PC-3 (cell line): ENCODE results near the gene ICAM2. TPM values are rescaled to one million over a fixed set of nuclear protein-coding genes. Genes with fewer than 3 reads are reported as not detected.
"Not testable (repeated sequence)": the region's sequence is repeated elsewhere in the genome, so short reads cannot be mapped to it uniquely, and the experiment has no call there.

Experiments
- ATAC-seq: fragments of 200-7000 bp; cut with Tn5 transposase; 2 replicates; pipeline ENCODE4 v1.9.1; 2020; ENCODE audit warnings: mild to moderate bottlenecking, moderate library complexity
- BruUV-seq: library from RNA; stranded (reverse); fragments of 400-500 nt; replicated peaks from 2 replicates; lab custom pipeline; 2021; lab: Mats Ljungman, UMichigan
- CTCF ChIA-PET: fragments of 300-600 bp; sonication (Branson Sonifier 250); formaldehyde crosslinking; loops from one replicate; lab custom pipeline; 2022; ENCODE audit warnings: antibody characterized with exemption; lab: Charles Lee
- POLR2A ChIA-PET: fragments of 300-600 bp; sonication (Branson Sonifier 250); formaldehyde crosslinking; loops from one replicate; lab custom pipeline; 2022; ENCODE audit warnings: antibody characterized with exemption; ENCODE audit not compliant: unreplicated experiment; lab: Charles Lee
- DNase-seq: peaks from one replicate; pipeline ENCODE4 v3.0.0-alpha.2; 2015
- H2AFZ ChIP-seq: fragments of 300-600 bp; sonication (generic); 2 replicates; pipeline ENCODE4 v1.6.0; 2016; ENCODE audit warnings: antibody characterized with exemption, low read length
- H3F3A ChIP-seq: fragments of 300-600 bp; sonication (generic); one replicate; pipeline ENCODE4 v1.6.0; 2017; ENCODE audit warnings: antibody characterized with exemption, low read length, control low read depth, mild to moderate bottlenecking; ENCODE audit not compliant: unreplicated experiment
- H3K27ac ChIP-seq: fragments of 300-600 bp; sonication (generic); 2 replicates; pipeline ENCODE4 v1.5.1; 2016; ENCODE audit warnings: mild to moderate bottlenecking, low read length
- H3K27me3 ChIP-seq: fragments of 300-600 bp; sonication (generic); 2 replicates; pipeline ENCODE4 v1.6.1; 2016; ENCODE audit warnings: low read length, mixed read lengths
- H3K36me3 ChIP-seq: fragments of 300-600 bp; sonication (generic); 2 replicates; pipeline ENCODE4 v1.6.1; 2016; ENCODE audit warnings: low read depth, mixed run types, low read length, mixed read lengths
- H3K4me1 ChIP-seq: fragments of 300-600 bp; sonication (generic); 2 replicates; pipeline ENCODE4 v1.5.1; 2016; ENCODE audit warnings: low read length; ENCODE audit not compliant: insufficient read depth
- H3K4me2 ChIP-seq: fragments of 300-600 bp; sonication (generic); 2 replicates; pipeline ENCODE4 v1.6.0; 2016; ENCODE audit warnings: low read length
- H3K4me3 ChIP-seq: fragments of 300-600 bp; sonication (generic); 2 replicates; pipeline ENCODE4 v1.5.1; 2016; ENCODE audit warnings: mild to moderate bottlenecking, low read length, mixed read lengths
- H3K79me2 ChIP-seq: fragments of 300-600 bp; sonication (generic); 2 replicates; pipeline ENCODE4 v1.6.1; 2017; ENCODE audit warnings: low read length, mixed read lengths
- H3K9ac ChIP-seq: fragments of 300-600 bp; sonication (generic); 2 replicates; pipeline ENCODE4 v1.6.0; 2016; ENCODE audit warnings: mild to moderate bottlenecking, low read length
- H3K9me2 ChIP-seq: fragments of 300-600 bp; sonication (generic); replicated peaks from 2 replicates; pipeline ENCODE4 v1.6.1; 2016; ENCODE audit warnings: mixed run types, low read length, mixed read lengths
- H3K9me3 ChIP-seq: fragments of 300-600 bp; sonication (generic); 2 replicates; pipeline ENCODE4 v1.6.1; 2016; ENCODE audit warnings: low read length, mixed read lengths
- H4K20me1 ChIP-seq: fragments of 300-600 bp; sonication (generic); 2 replicates; pipeline ENCODE4 v1.6.1; 2016; ENCODE audit warnings: low read length, mixed read lengths
- CTCF ChIP-seq: fragments of 300-600 bp; sonication (generic); conservative IDR thresholded peaks from 2 replicates; pipeline ENCODE4 v1.5.1; 2017; ENCODE audit warnings: antibody characterized with exemption, low read depth, mild to moderate bottlenecking, low read length
- EZH2 ChIP-seq: fragments of 300-600 bp; sonication (generic); IDR thresholded peaks from one replicate; pipeline ENCODE4 v1.6.1; 2017; ENCODE audit warnings: antibody characterized with exemption, mild to moderate bottlenecking, low read length; ENCODE audit not compliant: unreplicated experiment
- EZH2phosphoT487 ChIP-seq: fragments of 300-600 bp; sonication (generic); IDR thresholded peaks from 2 replicates; pipeline ENCODE4 v1.6.1; 2018; ENCODE audit warnings: mild to moderate bottlenecking, antibody characterized with exemption, low read length, borderline replicate concordance
- intact Hi-C: fragments of 100-400 bp; cut with micrococcal nuclease; formaldehyde crosslinking; loops from 2 replicates; pipeline ENCODE4 v1.9.0; 2023
- total RNA-seq: library from RNA; depleted of rRNA; stranded (reverse); fragments of >200 nt; gene quantifications from 2 replicates; pipeline ENCODE4 v1.2.3, GENCODE V29; 2014

ICAM2 gene
- total RNA-seq, 1 experiment from 2014 or later: not detected

- H3K27me3 ChIP-seq: no peaks in the 10 kb centered on the region
- peaks cover 50% of the 10 kb centered on the region for H3K4me1 ChIP-seq
- intact Hi-C loops: no loop called here
- H3K36me3 ChIP-seq: no peaks in the 10 kb centered on the region
- no TSS peak for BruUV-seq
- no peak overlapping the region for H2AFZ ChIP-seq
- CTCF ChIA-PET: no interaction called here
- no peak overlapping the region for H3K9ac ChIP-seq
- H3K4me2 ChIP-seq: no peak overlapping the region
- H3K27ac ChIP-seq: no peak overlapping the region
- POLR2A ChIA-PET: no interaction called here
- no peaks in the 10 kb centered on the region for H3K9me2 ChIP-seq
- no peaks in the 10 kb centered on the region for H3K79me2 ChIP-seq
- no peaks in the 10 kb centered on the region for H3F3A ChIP-seq
- no peak overlapping the region for H3K4me3 ChIP-seq
- DNase-seq (no peak), ATAC-seq (no peak)
- H4K20me1 ChIP-seq: no peaks in the 10 kb centered on the region
- H3K9me3 ChIP-seq: peaks cover 5% of the 10 kb centered on the region; the same call in 1 of the 2 replicates
- no peak for TF ChIP-seq CTCF
- no peak for TF ChIP-seq EZH2phosphoT487
- TF ChIP-seq EZH2: no peak
Observed at GRCh38 chr17:64007838-64008282, 12.6 kb downstream of the ICAM2 start.

GRCh38 chr17:64007089-64007837 is 13.2 kb downstream of the ICAM2 start:
- ATAC-seq: not testable (repeated sequence)

GRCh38 chr17:64006361-64007088 is 13.9 kb downstream of the ICAM2 start:
- no peak for ATAC-seq
- DNase-seq: no peak
- Histone ChIP-seq H3K4me2 (no peak overlapping the region), H3K36me3 (no peaks in the 10 kb centered on the region), H3K4me3 (no peak overlapping the region), H3F3A (no peaks in the 10 kb centered on the region), H3K27ac (0 out of 2 replicates have a peak overlapping the region, but pooled peaks have one; percentile 17), H4K20me1 (no peaks in the 10 kb centered on the region), H2AFZ (no peak overlapping the region), H3K27me3 (no peaks in the 10 kb centered on the region), H3K79me2 (no peaks in the 10 kb centered on the region), H3K9me3 (peaks cover 5% of the 10 kb centered on the region; the same call in 1 of the 2 replicates), H3K9me2 (no peaks in the 10 kb centered on the region), H3K4me1 (peaks cover 50% of the 10 kb centered on the region), H3K9ac (no peak overlapping the region)
- ChIA-PET CTCF (interaction anchor here (0.6 to 1.6 kb wide), 3 partner anchors 36 to 127 kb away, joined by 3 to 8 read pairs (median 3); no protein-coding TSS in a partner anchor), POLR2A (interaction anchor here (0.5 to 0.6 kb wide), 2 partner anchors 33 to 913 kb away, joined by 3 to 4 read pairs; partner anchors contain the start of gene LRRC37A3)
- no peak for TF ChIP-seq CTCF
- TF ChIP-seq EZH2phosphoT487: no peak
- TF ChIP-seq EZH2: no peak
- no TSS peak for BruUV-seq
- intact Hi-C loops: no loop called here

More at GRCh38 chr17:64007089-64007837, 13.2 kb downstream of the ICAM2 start:
- H3K4me2 ChIP-seq, H3K79me2 ChIP-seq, BruUV-seq, H3K27me3 ChIP-seq, H3F3A ChIP-seq, H4K20me1 ChIP-seq, DNase-seq, intact Hi-C loops, H3K36me3 ChIP-seq, H3K4me3 ChIP-seq, H3K9ac ChIP-seq, H2AFZ ChIP-seq, H3K27ac ChIP-seq, H3K9me2 ChIP-seq, H3K9me3 ChIP-seq: not testable (repeated sequence)
- peaks cover 50% of the 10 kb centered on the region for H3K4me1 ChIP-seq
- ChIA-PET CTCF (interaction anchor here (1.1 to 1.6 kb wide), 2 partner anchors 37 to 126 kb away, joined by 3 to 8 read pairs; no protein-coding TSS in a partner anchor), POLR2A (interaction anchor here (0.6 kb wide), 1 partner anchor 32 kb away, joined by 4 read pairs; no protein-coding TSS in a partner anchor)
